K562 (cell line): ENCODE data around the gene HS3ST5. TPM values are rescaled to one million over a fixed set of nuclear protein-coding genes. Genes with fewer than 3 reads are reported as not detected.

Experiments
- ATAC-seq: fragments of 200-7000 bp; cut with Tn5 transposase; 3 replicates; pipeline ENCODE4 v1.9.1; 2020; ENCODE audit warnings: moderate library complexity
- BruUV-seq: library from RNA; stranded (reverse); fragments of 400-500 nt; replicated peaks from 2 replicates; lab custom pipeline; 2021; lab: Mats Ljungman, UMichigan
- CTCF ChIA-PET: fragments of 300-600 bp; formaldehyde crosslinking; extraction: SDS; loops from one replicate; lab custom pipeline; 2021; ENCODE audit warnings: low intra/inter-chr PET ratio; lab: Yijun Ruan, JAX
- POLR2A ChIA-PET: fragments of 300-600, 350-650 bp; sonication (Branson Sonifier 250); formaldehyde crosslinking; extraction: SDS; loops from one replicate; lab custom pipeline; 2021; ENCODE audit warnings: antibody characterized with exemption, inconsistent platforms; lab: Yijun Ruan, JAX
- DNase-seq, 4 experiments: peaks; one replicate each; pipeline versions ENCODE4 v3.0.0 to v3.0.0-alpha.2; 2011 to 2018; ENCODE audit warnings: low spot score in 3 of 4, mixed read lengths in 3 of 4; ENCODE audit errors: extremely low read depth in 1 of 4
- FAIRE-seq: peaks from 2 replicates; lab custom pipeline; 2011; peaks lifted over from hg19 to GRCh38; lab: Jason Lieb, UNC
- H2AFZ ChIP-seq: 2 replicates; pipeline ENCODE4 v1.6.0; 2011; ENCODE audit warnings: low read depth, low read length, control low read depth, inconsistent platforms
- H3K27ac ChIP-seq: fragments of 200-600 bp; 3 replicates; pipeline ENCODE4 v1.8.0; 2011; ENCODE audit warnings: low read depth, mild to moderate bottlenecking, control low read depth, inconsistent platforms, low read length, moderate library complexity, mixed read lengths; ENCODE audit errors: extremely low read depth
- H3K27me3 ChIP-seq, 2 experiments: fragments of 300-600 bp in 1 of 2; 2 replicates in 1 of 2; 3 replicates in 1 of 2; pipeline versions ENCODE4 v1.6.0 to v1.8.0; 2011; ENCODE audit warnings: inconsistent platforms in 2 of 2, low read length in 2 of 2, mild to moderate bottlenecking in 1 of 2, mixed read lengths in 1 of 2, moderate library complexity in 1 of 2; ENCODE audit not compliant: control insufficient read depth in 2 of 2, insufficient read depth in 2 of 2
- H3K36me3 ChIP-seq: fragments of 300-600 bp; 3 replicates; pipeline ENCODE4 v1.8.0; 2011; ENCODE audit warnings: mild to moderate bottlenecking, low read length, inconsistent platforms; ENCODE audit not compliant: control insufficient read depth, insufficient read depth
- H3K4me1 ChIP-seq, 2 experiments: fragments of 200-600 bp in 1 of 2; replicated peaks in 1 of 2; 2 replicates in 1 of 2; 3 replicates in 1 of 2; pipeline versions ENCODE4 v1.5.1 to v1.8.0; 2011; ENCODE audit warnings: inconsistent platforms in 2 of 2, low read length in 2 of 2, mild to moderate bottlenecking in 1 of 2, mixed read lengths in 1 of 2, moderate library complexity in 1 of 2; ENCODE audit not compliant: control insufficient read depth in 2 of 2, insufficient read depth in 2 of 2
- H3K4me2 ChIP-seq: 2 replicates; pipeline ENCODE4 v1.6.1; 2011; ENCODE audit warnings: low read length, control low read depth, inconsistent platforms, mixed read lengths; ENCODE audit not compliant: insufficient read depth
- H3K4me3 ChIP-seq: fragments of 200-600 bp; sonication (generic), shearing (Covaris generic); 2 replicates; pipeline ENCODE4 v1.5.1; 2016; ENCODE audit warnings: control low read depth, inconsistent platforms
- H3K79me2 ChIP-seq: fragments of 200-600 bp; 3 replicates; pipeline ENCODE4 v1.8.0; 2011; ENCODE audit warnings: low read length, inconsistent platforms; ENCODE audit not compliant: control insufficient read depth, insufficient read depth
- H3K9ac ChIP-seq, 2 experiments: 2 replicates each; pipeline versions ENCODE4 v1.6.0 to v1.6.1; 2011; ENCODE audit warnings: low read depth in 2 of 2, low read length in 2 of 2, control low read depth in 1 of 2, inconsistent platforms in 1 of 2, mild to moderate bottlenecking in 1 of 2, mixed read lengths in 1 of 2; ENCODE audit not compliant: insufficient read depth in 1 of 2
- H3K9me1 ChIP-seq: one replicate; pipeline ENCODE4 v1.6.0; 2011; ENCODE audit warnings: inconsistent platforms, mild to moderate bottlenecking, low read length, moderate library complexity; ENCODE audit not compliant: control insufficient read depth, insufficient read depth
- H3K9me3 ChIP-seq: replicated peaks from 2 replicates; pipeline ENCODE4 v1.5.1; 2011; ENCODE audit warnings: low read depth, low read length, inconsistent platforms; ENCODE audit not compliant: control insufficient read depth, insufficient read depth
- H4K20me1 ChIP-seq: replicated peaks from 2 replicates; pipeline ENCODE4 v1.6.1; 2011; ENCODE audit warnings: low read length, inconsistent platforms, mixed read lengths; ENCODE audit not compliant: control insufficient read depth, insufficient read depth
- CBX2 ChIP-seq: fragments of 200-600 bp; sonication (generic); IDR thresholded peaks from one replicate; pipeline ENCODE4 v1.6.1; 2012; ENCODE audit warnings: mild to moderate bottlenecking, low read length, inconsistent platforms; ENCODE audit not compliant: insufficient read depth, poor library complexity, severe bottlenecking
- CEBPB ChIP-seq: fragments of 450-650 bp; IDR thresholded peaks from 2 replicates; pipeline ENCODE4 v1.6.1; 2016; ENCODE audit warnings: missing genetic modification characterization, missing compliant biosample characterization
- CEBPG ChIP-seq, 3 experiments: fragments of 200-800 bp in 1 of 3; sonication (Bioruptor generic) in 1 of 3; sonication (generic) in 1 of 3; formaldehyde crosslinking in 1 of 3; IDR thresholded peaks in 2 of 3; conservative IDR thresholded peaks in 1 of 3; 2 replicates each; pipeline versions ENCODE4 v1.6.1 to v1.8.0; 2016 to 2022; ENCODE audit warnings: missing compliant biosample characterization in 2 of 3, missing genetic modification characterization in 2 of 3, mild to moderate bottlenecking in 1 of 3, missing genetic modification reagents in 1 of 3
- COPS2 ChIP-seq: fragments of 450-650 bp; conservative IDR thresholded peaks from 2 replicates; pipeline ENCODE4 v1.6.1; 2016; ENCODE audit warnings: mild to moderate bottlenecking, moderate library complexity
- ETV5 ChIP-seq: sonication (generic); formaldehyde crosslinking; IDR thresholded peaks from 2 replicates; pipeline ENCODE4 v1.4.0; 2020; ENCODE audit warnings: low read depth, mild to moderate bottlenecking, missing genetic modification reagents
- HDAC3 ChIP-seq: fragments of 450-650 bp; IDR thresholded peaks from 2 replicates; pipeline ENCODE4 v1.6.1; 2018; ENCODE audit warnings: borderline replicate concordance, mild to moderate bottlenecking, moderate library complexity; ENCODE audit not compliant: partially characterized antibody
- HIVEP1 ChIP-seq: fragments of 250-450 bp; sonication (Bioruptor Pico); IDR thresholded peaks from 2 replicates; pipeline ENCODE4 v1.4.0; 2020; ENCODE audit warnings: mild to moderate bottlenecking
- IFI16 ChIP-seq: fragments of 250-450 bp; sonication (Bioruptor Pico); IDR thresholded peaks from 2 replicates; pipeline ENCODE4 v2.1.2; 2022; ENCODE audit warnings: mild to moderate bottlenecking, inconsistent platforms
- LEF1 ChIP-seq: fragments of 450-650 bp; IDR thresholded peaks from 2 replicates; pipeline ENCODE4 v1.6.1; 2016; ENCODE audit warnings: mild to moderate bottlenecking
- NCOA4 ChIP-seq: fragments of 450-650 bp; IDR thresholded peaks from 2 replicates; pipeline ENCODE4 v1.6.1; 2018; ENCODE audit warnings: mild to moderate bottlenecking; ENCODE audit not compliant: partially characterized antibody
- POLR2H ChIP-seq: IDR thresholded peaks from 2 replicates; pipeline ENCODE4 v1.6.1; 2016; ENCODE audit warnings: missing genetic modification characterization, low read depth, mild to moderate bottlenecking, control low read depth, missing compliant biosample characterization, moderate library complexity
- PRDM10 ChIP-seq: fragments of 450-650 bp; IDR thresholded peaks from 2 replicates; pipeline ENCODE4 v1.6.1; 2018; ENCODE audit not compliant: partially characterized antibody
- RBM39 ChIP-seq: fragments of 200-400 bp; formaldehyde crosslinking; optimal IDR thresholded peaks from 2 replicates; pipeline ENCODE3; 2018; ENCODE audit warnings: low read depth, low read length
- SMC3 ChIP-seq: conservative IDR thresholded peaks from 2 replicates; pipeline ENCODE4 v1.6.1; 2011; ENCODE audit warnings: low read depth, low read length, improper control_type of control experiment; ENCODE audit not compliant: insufficient read depth
- ZBTB8A ChIP-seq: fragments of 450-650 bp; IDR thresholded peaks from 2 replicates; pipeline ENCODE4 v1.6.1; 2018; ENCODE audit warnings: mild to moderate bottlenecking, moderate library complexity; ENCODE audit not compliant: partially characterized antibody
- ZFX ChIP-seq: sonication (generic); formaldehyde crosslinking; IDR thresholded peaks from 2 replicates; pipeline ENCODE4 v1.8.0; 2022; ENCODE audit warnings: mild to moderate bottlenecking, missing genetic modification reagents, moderate library complexity
- ZNF239 ChIP-seq: fragments of 250-450 bp; sonication (Bioruptor Pico); IDR thresholded peaks from 2 replicates; pipeline ENCODE4 v1.4.0; 2020; ENCODE audit warnings: mild to moderate bottlenecking
- ZNF707 ChIP-seq: fragments of 250-450 bp; sonication (Bioruptor Pico); conservative IDR thresholded peaks from 2 replicates; pipeline ENCODE4 v1.8.0; 2022; ENCODE audit warnings: inconsistent platforms, mild to moderate bottlenecking, moderate library complexity
- WGBS: fragments of 100-300 bp; shearing (Covaris generic); methylation state at CpG from one replicate; pipeline ENCODE4 v1.1.6; 2016; ENCODE audit warnings: low coverage, mixed read lengths; ENCODE audit not compliant: insufficient coverage; ENCODE audit errors: missing lambda C conversion rate; 5-methylcytosine and 5-hydroxymethylcytosine counted together
- in situ Hi-C: fragments of 300-500 bp; cut with MboI; formaldehyde crosslinking; loops from 4 replicates; pipeline ENCODE4 v1.15.0; 2018; ENCODE audit warnings: inconsistent platforms, mixed read lengths
- intact Hi-C: fragments of 100-400 bp; cut with micrococcal nuclease; formaldehyde crosslinking; loops from 2 replicates; pipeline ENCODE4 v1.14.2; 2022
- polyA plus RNA-seq, 8 experiments: library from polyadenylated mRNA; depleted of rRNA in 4 of 8; stranded (reverse) in 5 of 8; unstranded in 3 of 8; fragments of >200 nt; fragmentation: Nextera tagmentation in 2 of 8; fragmentation: Illumina TruSeq in 1 of 8; extraction: Ambion mirVana in 2 of 8; extraction: Trizol in 1 of 8; gene quantifications; 2 replicates each; pipeline versions ENCODE4 v1.2.1 to v1.2.3, GENCODE V29; 2011 to 2014; ENCODE audit warnings: inconsistent platforms in 1 of 8, missing spikeins in 1 of 8
- total RNA-seq, 7 experiments: library from RNA; depleted of rRNA in 6 of 7; stranded (reverse); fragments of >200 nt in 6 of 7; fragmentation: Illumina TruSeq in 2 of 7; extraction: Trizol in 2 of 7; gene quantifications; 2 replicates each; pipeline versions ENCODE4 v1.2.1 to v1.2.3, GENCODE V29; 2011 to 2021; ENCODE audit warnings: low replicate concordance in 1 of 7

The HS3ST5 gene
- total and polyA plus RNA-seq, 9 of the 15 experiments (the other 6 are each of a cell fraction or from before 2014, with no cell fraction given): not detected

GRCh38 chr6:114131945-114132344 lies 210.9 kb downstream of the HS3ST5 start:
- H3K27ac ChIP-seq: no peak overlapping the region
- 0% methylated on average over 1 of the region's 1 CpG for WGBS
- FAIRE-seq (no peak), DNase-seq (no peak), ATAC-seq (no peak)
- H3K9me3 ChIP-seq: no peaks in the 10 kb centered on the region
- no peaks in the 10 kb centered on the region for H4K20me1 ChIP-seq
- no peaks in the 10 kb centered on the region for H3K4me1 ChIP-seq
- H3K27me3 ChIP-seq: no peaks in the 10 kb centered on the region
- intact Hi-C loops: no loop called here
- H3K79me2 ChIP-seq: no peaks in the 10 kb centered on the region
- CTCF ChIA-PET: no interaction called here
- no peaks in the 10 kb centered on the region for H3K36me3 ChIP-seq
- no peak overlapping the region for H3K9ac ChIP-seq
- no peak overlapping the region for H3K4me2 ChIP-seq
- no peak overlapping the region for H2AFZ ChIP-seq
- in situ Hi-C loops: no loop called here
- no TSS peak for BruUV-seq
- no peak overlapping the region for H3K4me3 ChIP-seq
- H3K9me1 ChIP-seq: no peaks in the 10 kb centered on the region
- no peak for TF ChIP-seq ZBTB8A
- no peak for TF ChIP-seq HIVEP1 (CRISPR knock-in tag)
- TF ChIP-seq IFI16 (CRISPR knock-in tag): no peak
- TF ChIP-seq RBM39: no peak
- no peak for TF ChIP-seq PRDM10
- TF ChIP-seq NCOA4: no peak
- TF ChIP-seq COPS2: no peak
- TF ChIP-seq HDAC3: no peak
- TF ChIP-seq ETV5 (CRISPR knock-in tag): no peak
- no peak for TF ChIP-seq CEBPG (CRISPR knock-in tag; IDR thresholded peaks at IDR 0.05)
- peak in 1 of 2 experiments; percentile 64; a peak in 1 of 4 replicates for TF ChIP-seq CEBPG (tag; conservative IDR thresholded peaks at IDR 0.05 in 1 of 2, IDR thresholded peaks at IDR 0.05 in 1 of 2)
- peak; percentile 60 for TF ChIP-seq CEBPB (tag)
- TF ChIP-seq ZNF707 (CRISPR knock-in tag): no peak
- no peak for TF ChIP-seq LEF1
- no peak for TF ChIP-seq POLR2H (tag)
- no peak for TF ChIP-seq CBX2
- TF ChIP-seq SMC3: no peak
- no peak for TF ChIP-seq ZNF239 (CRISPR knock-in tag)
- TF ChIP-seq ZFX (CRISPR knock-in tag): no peak
- POLR2A ChIA-PET: interaction anchor here (0.6 kb wide), 1 partner anchor 167 kb away, joined by 3 read pairs; no protein-coding TSS in a partner anchor
